H9 (cell line): ENCODE data around the gene ITPR1. TPM values are rescaled to one million over a fixed set of nuclear protein-coding genes. Genes with fewer than 3 reads are reported as not detected.

Experiments used
- DNase-seq: peaks from one replicate; pipeline ENCODE4 v3.0.0-alpha.2; 2017
- H2AFZ ChIP-seq: one replicate; pipeline ENCODE4 v1.6.1; 2013; ENCODE audit warnings: mild to moderate bottlenecking, low read length, control low read depth, moderate library complexity
- H2AK5ac ChIP-seq: 2 replicates; pipeline ENCODE4 v1.6.1; 2013; ENCODE audit warnings: low read length, control low read depth, mixed read lengths; ENCODE audit not compliant: insufficient read length
- H2BK120ac ChIP-seq: one replicate; pipeline ENCODE4 v1.6.1; 2013; ENCODE audit warnings: low read depth, mild to moderate bottlenecking, low read length, control low read depth, inconsistent platforms; ENCODE audit not compliant: poor library complexity, severe bottlenecking
- H2BK12ac ChIP-seq: 2 replicates; pipeline ENCODE4 v1.6.1; 2013; ENCODE audit warnings: low read length, control low read depth, mixed read lengths, low read depth; ENCODE audit not compliant: insufficient read length
- H2BK15ac ChIP-seq: 2 replicates; pipeline ENCODE4 v1.6.1; 2013; ENCODE audit warnings: low read depth, low read length, control low read depth
- H2BK20ac ChIP-seq: one replicate; pipeline ENCODE4 v1.6.1; 2013; ENCODE audit warnings: low read depth, mild to moderate bottlenecking, low read length, control low read depth, inconsistent platforms; ENCODE audit not compliant: poor library complexity, severe bottlenecking
- H2BK5ac ChIP-seq: 2 replicates; pipeline ENCODE4 v1.6.1; 2013; ENCODE audit warnings: low read length, control low read depth, mixed read lengths; ENCODE audit not compliant: insufficient read length
- H3K14ac ChIP-seq: 2 replicates; pipeline ENCODE4 v1.6.1; 2013; ENCODE audit warnings: low read length, control low read depth; ENCODE audit not compliant: insufficient read depth
- H3K18ac ChIP-seq: 2 replicates; pipeline ENCODE4 v1.6.1; 2013; ENCODE audit warnings: low read depth, mild to moderate bottlenecking, mixed read lengths, low read length, control low read depth; ENCODE audit not compliant: insufficient read length
- H3K23ac ChIP-seq: 2 replicates; pipeline ENCODE4 v1.6.1; 2013; ENCODE audit warnings: low read length, control low read depth, mixed read lengths, low read depth; ENCODE audit not compliant: insufficient read length
- H3K23me2 ChIP-seq: 2 replicates; pipeline ENCODE4 v1.6.1; 2013; ENCODE audit warnings: low read depth, mild to moderate bottlenecking, mixed read lengths, low read length, control low read depth; ENCODE audit not compliant: insufficient read length, poor library complexity, severe bottlenecking
- H3K27ac ChIP-seq: 2 replicates; pipeline ENCODE4 v1.5.1; 2013; ENCODE audit warnings: low read length, control low read depth, mixed read lengths, low read depth; ENCODE audit not compliant: insufficient read length
- H3K27me3 ChIP-seq: 2 replicates; pipeline ENCODE4 v1.6.1; 2013; ENCODE audit warnings: low read length, control low read depth, inconsistent platforms; ENCODE audit not compliant: insufficient read depth
- H3K4ac ChIP-seq: 2 replicates; pipeline ENCODE4 v1.6.1; 2013; ENCODE audit warnings: low read depth, mild to moderate bottlenecking, control low read depth, inconsistent platforms, low read length, moderate library complexity
- H3K4me1 ChIP-seq: 2 replicates; pipeline ENCODE4 v1.6.1; 2013; ENCODE audit warnings: low read length, control low read depth, inconsistent platforms; ENCODE audit not compliant: insufficient read depth
- H3K4me2 ChIP-seq: 2 replicates; pipeline ENCODE4 v1.6.1; 2013; ENCODE audit warnings: low read length, control low read depth, mixed read lengths; ENCODE audit not compliant: insufficient read length, insufficient read depth
- H3K56ac ChIP-seq: 2 replicates; pipeline ENCODE4 v1.6.1; 2013; ENCODE audit warnings: low read depth, mild to moderate bottlenecking, mixed read lengths, low read length, control low read depth; ENCODE audit not compliant: insufficient read length
- H3K79me1 ChIP-seq: 2 replicates; pipeline ENCODE4 v1.6.1; 2013; ENCODE audit warnings: low read depth, mild to moderate bottlenecking, moderate library complexity, low read length, control low read depth, inconsistent platforms; ENCODE audit not compliant: insufficient read depth, poor library complexity, severe bottlenecking
- H3K79me2 ChIP-seq: 2 replicates; pipeline ENCODE4 v1.6.1; 2013; ENCODE audit warnings: low read length, control low read depth, inconsistent platforms; ENCODE audit not compliant: insufficient read depth
- H3K9ac ChIP-seq: 2 replicates; pipeline ENCODE4 v1.6.1; 2013; ENCODE audit warnings: low read length, control low read depth, mixed read lengths; ENCODE audit not compliant: insufficient read length; ENCODE audit errors: extremely low read depth
- H3K9me3 ChIP-seq: one replicate; pipeline ENCODE4 v1.6.1; 2013; ENCODE audit warnings: low read depth, low read length, inconsistent platforms; ENCODE audit not compliant: control insufficient read depth
- H3T11ph ChIP-seq: one replicate; pipeline ENCODE4 v1.6.1; 2013; ENCODE audit warnings: mild to moderate bottlenecking, low read length, control low read depth, inconsistent platforms
- H4K20me1 ChIP-seq: one replicate; pipeline ENCODE4 v1.6.1; 2013; ENCODE audit not compliant: control insufficient read depth, insufficient read length, insufficient read depth
- H4K5ac ChIP-seq: 2 replicates; pipeline ENCODE4 v1.6.1; 2013; ENCODE audit warnings: low read depth, mild to moderate bottlenecking, mixed read lengths, low read length, control low read depth; ENCODE audit not compliant: insufficient read length
- H4K8ac ChIP-seq: replicated peaks from 2 replicates; pipeline ENCODE4 v1.6.1; 2013; ENCODE audit warnings: low read length, control low read depth, mixed read lengths, low read depth; ENCODE audit not compliant: insufficient read length
- H4K91ac ChIP-seq: 2 replicates; pipeline ENCODE4 v1.6.1; 2013; ENCODE audit warnings: low read depth, mild to moderate bottlenecking, moderate library complexity, mixed read lengths, low read length, control low read depth; ENCODE audit not compliant: insufficient read length
- H3K27ac Mint-ChIP-seq, 3 experiments: 2 replicates in 2 of 3; 3 replicates in 1 of 3; pipeline ENCODE4 v1.8.0; 2020 to 2021; ENCODE audit warnings: mixed read lengths in 3 of 3, mild to moderate bottlenecking in 1 of 3, moderate library complexity in 1 of 3
- H3K27me3 Mint-ChIP-seq: 2 replicates; pipeline ENCODE4 v1.8.0; 2021; ENCODE audit warnings: low read depth, mild to moderate bottlenecking, moderate library complexity, mixed read lengths
- H3K36me3 Mint-ChIP-seq, 3 experiments: 2 replicates in 2 of 3; 3 replicates in 1 of 3; pipeline ENCODE4 v1.8.0; 2020 to 2021; ENCODE audit warnings: low read depth in 3 of 3, mixed read lengths in 3 of 3; ENCODE audit not compliant: insufficient read depth in 1 of 3
- H3K4me1 Mint-ChIP-seq, 2 experiments: 2 replicates each; pipeline ENCODE4 v1.8.0; 2020; ENCODE audit warnings: mixed read lengths in 2 of 2
- H3K4me3 Mint-ChIP-seq, 2 experiments: 2 replicates in 1 of 2; 3 replicates in 1 of 2; pipeline ENCODE4 v1.8.0; 2020 to 2021; ENCODE audit warnings: mild to moderate bottlenecking in 2 of 2, mixed read lengths in 2 of 2, moderate library complexity in 1 of 2
- H3K9me3 Mint-ChIP-seq, 2 experiments: 2 replicates in 1 of 2; 3 replicates in 1 of 2; pipeline ENCODE4 v1.8.0; 2020; ENCODE audit warnings: mild to moderate bottlenecking in 2 of 2, mixed read lengths in 2 of 2, moderate library complexity in 1 of 2
- CTCF ChIP-seq: fragments of 200-600 bp; sonication (generic); conservative IDR thresholded peaks from 3 replicates; pipeline ENCODE4 v1.8.0; 2021; ENCODE audit warnings: antibody characterized with exemption, mild to moderate bottlenecking
- WGBS: extraction: QIAGEN DNeasy Blood & Tissue Kit; methylation state at CpG from one replicate; pipeline ENCODE4 v1.1.7; 2013; ENCODE audit warnings: missing lambda C conversion rate, low lambda C conversion rate, mixed read lengths; ENCODE audit not compliant: insufficient read length; ENCODE audit errors: extremely low coverage; 5-methylcytosine and 5-hydroxymethylcytosine counted together
- total RNA-seq: library from RNA; stranded (reverse); gene quantifications from 2 replicates; pipeline ENCODE4 v1.2.1, GENCODE V29; 2021

ITPR1 gene
- total RNA-seq, 1 experiment from 2014 or later, result 4.2 TPM

GRCh38 chr3:4514916-4515315 is 21.8 kb downstream of the ITPR1 start:
- H4K5ac ChIP-seq, result no peak overlapping the region
- H2AK5ac ChIP-seq, result no peak overlapping the region
- no peak overlapping the region for H4K91ac ChIP-seq
- H3K27me3 ChIP-seq, result no peaks in the 10 kb centered on the region
- no peak overlapping the region for H3T11ph ChIP-seq
- Mint-ChIP-seq H3K4me1 (peaks cover 15% of the 10 kb centered on the region in 2 experiments), H3K9me3 (no peaks in the 10 kb centered on the region), H3K36me3 (no peaks in the 10 kb centered on the region), H3K4me3 (no peak overlapping the region), H3K27ac (peak overlapping the region in 2 of 3 experiments; percentile 0 to 21; a peak in 4 of 7 replicates), H3K27me3 (no peaks in the 10 kb centered on the region)
- no peak overlapping the region for H2BK15ac ChIP-seq
- WGBS, result no CpG with 5 or more reads among the region's 1 CpG
- no peaks in the 10 kb centered on the region for H4K20me1 ChIP-seq
- H3K9me3 ChIP-seq, result no peaks in the 10 kb centered on the region
- no peak overlapping the region for H3K14ac ChIP-seq
- no peak for DNase-seq
- H3K23ac ChIP-seq, result no peak overlapping the region
- no peak for TF ChIP-seq CTCF
- no peak overlapping the region for H3K4ac ChIP-seq
- no peak overlapping the region for H2AFZ ChIP-seq
- no peaks in the 10 kb centered on the region for H3K79me2 ChIP-seq
- peaks cover 3% of the 10 kb centered on the region for H3K79me1 ChIP-seq
- no peaks in the 10 kb centered on the region for H3K23me2 ChIP-seq
- H3K56ac ChIP-seq, result no peak overlapping the region
- H3K4me2 ChIP-seq, result no peak overlapping the region
- H2BK20ac ChIP-seq, result no peak overlapping the region
- no peak overlapping the region for H3K9ac ChIP-seq
- no peak overlapping the region for H4K8ac ChIP-seq
- H2BK12ac ChIP-seq, result no peak overlapping the region
- H2BK5ac ChIP-seq, result no peak overlapping the region
- H3K27ac ChIP-seq, result no peak overlapping the region
- H3K4me1 ChIP-seq, result peaks cover 7% of the 10 kb centered on the region; the same call in 1 of the 2 replicates
- H3K18ac ChIP-seq, result no peak overlapping the region
- H2BK120ac ChIP-seq, result no peak overlapping the region
